Neural cell (in vitro differentiated cells): Measurements from ENCODE around the gene LINC00632.

Experiments
- MXI1 ChIP-seq: fragments of 450-650 bp; conservative IDR thresholded peaks from 2 replicates; pipeline ENCODE4 v1.6.1; 2014; ENCODE audit warnings: antibody characterized with exemption, mild to moderate bottlenecking; ENCODE audit not compliant: poor library complexity, severe bottlenecking
- POLR2AphosphoS5 ChIP-seq: IDR thresholded peaks from 2 replicates; pipeline ENCODE4 v1.6.1; 2012
- TF ChIP-seq, protein P1 (sequence below): IDR thresholded peaks from 2 replicates; pipeline ENCODE4 v1.6.1; 2012; ENCODE audit warnings: borderline replicate concordance

DNA sequence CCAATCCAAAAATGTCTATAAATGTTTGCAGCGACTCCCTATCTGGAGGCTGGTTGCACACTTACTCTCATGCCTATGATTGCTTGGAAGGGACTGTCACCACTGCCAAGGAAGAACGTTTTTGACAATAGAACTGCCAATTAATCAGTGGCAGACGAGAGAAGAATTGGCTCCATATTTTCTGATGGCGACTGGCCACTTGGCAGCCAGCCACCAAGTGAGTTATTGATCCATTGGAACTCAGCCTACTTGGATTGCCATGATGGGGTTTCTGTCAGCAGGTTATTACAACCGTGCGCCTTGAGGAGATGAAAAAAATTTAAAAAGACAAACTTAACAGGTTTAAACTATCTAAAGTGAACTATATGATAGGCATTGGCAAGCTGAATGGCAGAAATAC is 47.4 kb downstream of the LINC00632 start:
- TF ChIP-seq, protein P1, sequence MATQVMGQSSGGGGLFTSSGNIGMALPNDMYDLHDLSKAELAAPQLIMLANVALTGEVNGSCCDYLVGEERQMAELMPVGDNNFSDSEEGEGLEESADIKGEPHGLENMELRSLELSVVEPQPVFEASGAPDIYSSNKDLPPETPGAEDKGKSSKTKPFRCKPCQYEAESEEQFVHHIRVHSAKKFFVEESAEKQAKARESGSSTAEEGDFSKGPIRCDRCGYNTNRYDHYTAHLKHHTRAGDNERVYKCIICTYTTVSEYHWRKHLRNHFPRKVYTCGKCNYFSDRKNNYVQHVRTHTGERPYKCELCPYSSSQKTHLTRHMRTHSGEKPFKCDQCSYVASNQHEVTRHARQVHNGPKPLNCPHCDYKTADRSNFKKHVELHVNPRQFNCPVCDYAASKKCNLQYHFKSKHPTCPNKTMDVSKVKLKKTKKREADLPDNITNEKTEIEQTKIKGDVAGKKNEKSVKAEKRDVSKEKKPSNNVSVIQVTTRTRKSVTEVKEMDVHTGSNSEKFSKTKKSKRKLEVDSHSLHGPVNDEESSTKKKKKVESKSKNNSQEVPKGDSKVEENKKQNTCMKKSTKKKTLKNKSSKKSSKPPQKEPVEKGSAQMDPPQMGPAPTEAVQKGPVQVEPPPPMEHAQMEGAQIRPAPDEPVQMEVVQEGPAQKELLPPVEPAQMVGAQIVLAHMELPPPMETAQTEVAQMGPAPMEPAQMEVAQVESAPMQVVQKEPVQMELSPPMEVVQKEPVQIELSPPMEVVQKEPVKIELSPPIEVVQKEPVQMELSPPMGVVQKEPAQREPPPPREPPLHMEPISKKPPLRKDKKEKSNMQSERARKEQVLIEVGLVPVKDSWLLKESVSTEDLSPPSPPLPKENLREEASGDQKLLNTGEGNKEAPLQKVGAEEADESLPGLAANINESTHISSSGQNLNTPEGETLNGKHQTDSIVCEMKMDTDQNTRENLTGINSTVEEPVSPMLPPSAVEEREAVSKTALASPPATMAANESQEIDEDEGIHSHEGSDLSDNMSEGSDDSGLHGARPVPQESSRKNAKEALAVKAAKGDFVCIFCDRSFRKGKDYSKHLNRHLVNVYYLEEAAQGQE = no peak
- TF ChIP-seq MXI1 (no peak), POLR2AphosphoS5 (no peak)
